ENCODE measurements around the gene CLEC4F. TPM values are rescaled to one million over a fixed set of nuclear protein-coding genes. Genes with fewer than 3 reads are reported as not detected.

CLEC4F gene
- total RNA-seq, 1 donor from 2014 or later: under 0.01 TPM

Other genes with a start within 250 kb of the CLEC4F start
- 2.0 and 7.2 TPM in 2 replicates for gene ADD2, start 52.4 kb downstream of the CLEC4F start, total RNA-seq
- not detected in 2 replicates for gene FIGLA, start 30.0 kb downstream of the CLEC4F start, total RNA-seq
- gene CD207, start 15.2 kb upstream of the CLEC4F start, total RNA-seq: under 0.01 TPM in 1 of 2 replicates, not detected in the other
- 0.22 TPM in 1 of 2 replicates, not detected in the other for gene VAX2, start 80.0 kb upstream of the CLEC4F start, total RNA-seq
- gene ATP6V1B1, start 115.3 kb upstream of the CLEC4F start, total RNA-seq: not detected in 2 replicates
- gene ANKRD53, start 158.0 kb upstream of the CLEC4F start, total RNA-seq: 0.20 and 0.22 TPM in 2 replicates
- gene TEX261, start 174.3 kb upstream of the CLEC4F start, total RNA-seq: 21.6 and 26.0 TPM in 2 replicates
- gene NAGK, start 248.0 kb upstream of the CLEC4F start, total RNA-seq: 54.3 and 75.6 TPM in 2 replicates